Nephron progenitor cell (in vitro differentiated cells): Measurements from ENCODE around the gene COMT.

Experiments
- DNase-seq: peaks from one replicate; pipeline ENCODE4 v3.0.0; 2021
- H3K27ac Mint-ChIP-seq: 2 replicates; pipeline ENCODE4 v1.8.0; 2021; ENCODE audit warnings: mild to moderate bottlenecking, moderate library complexity, mixed read lengths
- H3K27me3 Mint-ChIP-seq: 2 replicates; pipeline ENCODE4 v1.8.0; 2021; ENCODE audit warnings: mild to moderate bottlenecking, low read depth, mixed read lengths; ENCODE audit not compliant: poor library complexity
- H3K36me3 Mint-ChIP-seq: 2 replicates; pipeline ENCODE4 v1.8.0; 2021; ENCODE audit warnings: low read depth, mixed read lengths
- H3K4me1 Mint-ChIP-seq: 2 replicates; pipeline ENCODE4 v1.8.0; 2021; ENCODE audit warnings: mixed read lengths
- H3K4me3 Mint-ChIP-seq: 2 replicates; pipeline ENCODE4 v1.8.0; 2021; ENCODE audit warnings: mild to moderate bottlenecking, moderate library complexity, mixed read lengths
- H3K9me3 Mint-ChIP-seq: 2 replicates; pipeline ENCODE4 v1.8.0; 2021; ENCODE audit warnings: mild to moderate bottlenecking, moderate library complexity, mixed read lengths
- CTCF ChIP-seq: fragments of 200-600 bp; sonication (generic); IDR thresholded peaks from 2 replicates; pipeline ENCODE4 v1.5.0; 2021; ENCODE audit warnings: antibody characterized with exemption

Gene COMT

DNA sequence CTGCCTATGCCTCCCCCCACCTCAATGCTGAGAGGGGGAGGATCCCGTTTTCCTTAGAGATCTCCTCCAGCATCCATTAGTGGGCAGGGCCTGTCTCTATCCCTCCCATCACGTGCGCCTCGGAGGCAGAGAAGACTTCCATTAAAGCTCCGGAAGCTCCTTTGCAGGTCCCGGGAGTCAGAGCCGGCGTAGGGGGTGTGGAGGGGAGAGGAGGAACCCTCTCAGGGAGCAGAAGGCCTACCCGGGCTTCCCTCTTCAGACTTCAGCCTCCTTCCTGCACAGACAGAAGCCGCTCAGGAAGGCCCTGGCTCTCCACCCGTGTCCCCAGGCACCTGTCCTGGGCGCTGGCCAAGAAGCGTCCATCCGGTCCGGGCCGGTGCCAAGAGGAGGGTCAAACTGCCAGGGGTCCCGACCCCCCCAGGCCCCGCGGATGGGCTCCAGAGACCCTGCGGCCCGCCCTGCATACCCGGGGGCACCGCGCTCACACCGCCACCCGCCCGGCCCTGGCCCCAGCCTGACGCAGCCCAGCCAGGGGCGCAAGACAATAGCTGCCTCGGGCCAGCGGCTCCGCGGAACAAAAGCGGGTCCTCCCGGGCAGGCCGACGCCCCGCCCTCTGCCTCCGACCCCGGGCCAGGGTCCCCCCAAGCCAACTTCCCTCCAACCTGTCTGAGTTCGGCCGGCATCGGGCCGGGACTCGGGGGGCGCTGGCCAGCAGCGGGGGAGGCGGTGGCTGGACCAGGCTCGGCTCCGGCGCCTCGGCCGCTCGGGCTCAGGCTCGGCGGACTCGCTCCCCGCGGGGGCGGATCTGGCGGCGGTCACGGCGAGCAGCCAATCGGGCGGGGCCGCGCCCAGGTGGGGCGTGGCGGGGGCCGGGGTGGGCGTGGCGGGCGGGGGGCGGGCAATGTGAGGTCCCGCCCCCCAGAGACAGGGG is 45.1 kb downstream of the COMT start:
- Mint-ChIP-seq H3K27ac (no peak overlapping the region), H3K9me3 (no peaks in the 10 kb centered on the region), H3K4me3 (peak overlapping the region; percentile 80), H3K36me3 (no peaks in the 10 kb centered on the region), H3K27me3 (no peaks in the 10 kb centered on the region), H3K4me1 (peaks cover 29% of the 10 kb centered on the region)
- TF ChIP-seq CTCF, result no peak
- DNase-seq, result peak; percentile 87

DNA sequence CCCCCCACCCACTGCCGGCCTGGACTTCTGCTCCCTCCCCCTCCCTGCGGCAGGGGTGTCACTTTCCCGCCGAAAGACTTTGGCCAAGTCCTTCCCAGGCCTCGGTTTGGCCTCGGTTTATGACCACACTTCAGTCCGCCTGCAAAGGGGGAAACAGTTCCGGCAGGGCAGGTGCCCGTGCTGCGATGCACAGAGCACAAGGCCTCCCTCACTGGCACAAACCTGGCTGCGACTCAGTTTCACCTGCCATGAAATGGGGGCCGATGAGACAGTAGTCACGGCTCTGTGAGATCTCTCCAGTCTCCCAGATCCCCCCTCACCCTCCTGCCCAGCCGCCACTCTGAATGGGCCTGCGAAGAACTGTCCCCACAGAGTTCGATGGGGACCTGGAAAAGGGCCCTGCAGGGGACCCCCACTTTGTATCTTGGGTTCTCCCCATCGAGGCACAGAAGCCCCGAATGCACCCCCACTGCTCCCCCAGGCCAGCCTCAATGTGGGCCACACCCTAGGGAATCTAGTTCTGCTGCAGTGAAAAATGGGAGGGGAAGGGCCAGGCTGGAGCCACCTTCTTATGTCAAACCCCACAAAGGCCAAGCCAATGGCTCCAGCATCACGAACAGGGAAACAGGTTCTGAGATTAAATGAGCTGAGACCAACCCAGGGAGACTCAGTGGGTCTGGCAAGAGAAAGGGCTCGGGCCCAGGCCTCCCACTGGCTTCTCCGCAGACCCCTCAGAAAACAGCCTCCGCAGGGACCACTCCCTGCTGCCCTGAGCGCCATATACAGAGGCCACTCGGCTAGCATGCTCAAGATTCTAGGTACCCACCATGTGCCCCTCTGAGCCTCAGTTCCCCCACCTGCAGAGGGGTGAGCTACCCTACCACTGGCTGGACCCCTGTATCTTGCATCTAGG is 46.1 kb downstream of the COMT start:
- peaks cover 4% of the 10 kb centered on the region for H3K27me3 Mint-ChIP-seq
- no peak overlapping the region for H3K27ac Mint-ChIP-seq
- H3K4me1 Mint-ChIP-seq, result peaks cover 29% of the 10 kb centered on the region
- no peak for DNase-seq
- TF ChIP-seq CTCF, result no peak
- H3K36me3 Mint-ChIP-seq, result no peaks in the 10 kb centered on the region
- peak overlapping the region; percentile 64 for H3K4me3 Mint-ChIP-seq
- no peaks in the 10 kb centered on the region for H3K9me3 Mint-ChIP-seq

- Mint-ChIP-seq H3K4me3 (peak overlapping the region; percentile 28), H3K36me3 (no peaks in the 10 kb centered on the region), H3K27ac (no peak overlapping the region), H3K9me3 (no peaks in the 10 kb centered on the region), H3K27me3 (peaks cover 4% of the 10 kb centered on the region), H3K4me1 (peaks cover 29% of the 10 kb centered on the region)
- no peak for TF ChIP-seq CTCF
- DNase-seq, result no peak
Measured at GRCh38 chr22:19988331-19988808, 46.8 kb downstream of the COMT start.

- H3K36me3 Mint-ChIP-seq, result no peaks in the 10 kb centered on the region
- H3K27ac Mint-ChIP-seq, result no peak overlapping the region
- DNase-seq, result no peak
- peaks cover 29% of the 10 kb centered on the region for H3K4me1 Mint-ChIP-seq
- no peak overlapping the region for H3K4me3 Mint-ChIP-seq
- peaks cover 4% of the 10 kb centered on the region for H3K27me3 Mint-ChIP-seq
- TF ChIP-seq CTCF, result no peak
- H3K9me3 Mint-ChIP-seq, result no peaks in the 10 kb centered on the region
Measured at GRCh38 chr22:19988965-19989724, 47.6 kb downstream of the COMT start.

- Mint-ChIP-seq H3K9me3 (no peaks in the 10 kb centered on the region), H3K27me3 (peaks cover 4% of the 10 kb centered on the region), H3K36me3 (no peaks in the 10 kb centered on the region), H3K4me1 (peaks cover 24% of the 10 kb centered on the region), H3K27ac (peak overlapping the region; percentile 54), H3K4me3 (no peak overlapping the region)
- DNase-seq, result no peak
- TF ChIP-seq CTCF, result no peak
Measured at GRCh38 chr22:19989725-19990067, 48.1 kb downstream of the COMT start.
